RCC 7860 (cell line): ENCODE data around the gene MNAT1.
A peak's percentile ranks its signal among the peaks of the same experiment; 100 is the strongest.

Experiments used
- DNase-seq: peaks from one replicate; pipeline ENCODE4 v3.0.0-alpha.2; 2015; ENCODE audit warnings: low spot score
- FAIRE-seq: peaks from 2 replicates; lab custom pipeline; 2012; peaks lifted over from hg19 to GRCh38; lab: Jason Lieb, UNC

MNAT1 gene

DNA sequence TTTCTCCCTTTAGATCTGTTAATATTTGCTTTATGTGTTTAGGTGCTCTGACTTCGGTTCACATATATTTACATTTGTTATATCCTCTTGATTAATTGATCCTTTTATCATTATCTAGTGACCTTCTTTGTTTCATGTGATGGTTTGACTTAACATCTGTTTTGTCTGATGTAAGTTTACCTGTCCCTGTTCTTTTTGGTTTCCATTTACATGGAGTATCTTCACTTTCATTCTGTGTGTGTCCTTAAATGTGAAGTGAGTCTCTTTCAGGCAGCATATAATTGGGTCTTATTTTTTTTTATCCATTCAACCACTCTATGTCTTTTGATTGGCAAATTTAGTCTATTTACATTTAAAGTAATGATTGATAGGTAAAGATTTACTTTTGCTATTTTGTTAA lies 222.1 kb downstream of the MNAT1 start:
- no peak for DNase-seq
- no peak for FAIRE-seq

DNA sequence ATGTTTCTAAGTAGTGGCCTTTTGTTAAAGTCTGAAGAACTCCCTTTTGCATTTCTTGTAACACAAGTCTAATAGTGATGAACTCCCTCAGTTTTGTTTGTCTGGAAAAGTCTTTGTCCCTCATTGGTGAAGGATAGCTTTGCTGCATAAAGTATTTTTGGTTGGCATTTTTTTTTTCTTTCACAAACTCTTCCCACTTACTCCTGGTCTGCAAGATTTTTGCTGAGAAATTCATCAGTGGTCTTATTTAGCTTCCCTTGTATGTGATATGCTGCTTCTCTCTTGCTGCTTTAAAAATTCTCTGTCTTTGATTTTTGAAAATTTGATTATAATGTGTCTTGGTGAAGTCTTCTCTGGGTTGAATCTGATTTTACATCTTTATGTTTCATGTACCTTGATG lies 223.6 kb downstream of the MNAT1 start:
- FAIRE-seq, result no peak

DNA sequence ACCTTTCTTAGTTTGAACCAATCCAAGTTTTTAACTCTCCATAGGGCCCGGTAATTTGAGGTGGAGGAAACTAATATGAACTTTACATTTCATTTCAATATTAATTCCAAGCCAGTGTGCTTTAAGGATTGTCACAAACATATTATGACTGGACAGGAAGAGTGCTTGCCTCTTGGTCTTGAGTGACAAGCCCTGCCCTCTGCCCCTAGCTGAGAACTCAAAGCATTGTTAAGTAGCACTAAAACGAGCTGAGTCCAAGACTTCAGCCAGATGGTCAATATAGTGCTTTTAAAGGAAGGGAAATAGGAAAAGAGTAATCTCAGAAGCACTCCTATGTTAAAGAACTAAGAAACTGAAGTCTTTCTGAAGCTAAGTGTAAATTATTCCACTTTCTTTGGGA lies 229.2 kb downstream of the MNAT1 start:
- no peak for DNase-seq
- FAIRE-seq, result no peak

More for the DNA sequence above, 223.6 kb downstream of the MNAT1 start:
- no peak for DNase-seq

DNA sequence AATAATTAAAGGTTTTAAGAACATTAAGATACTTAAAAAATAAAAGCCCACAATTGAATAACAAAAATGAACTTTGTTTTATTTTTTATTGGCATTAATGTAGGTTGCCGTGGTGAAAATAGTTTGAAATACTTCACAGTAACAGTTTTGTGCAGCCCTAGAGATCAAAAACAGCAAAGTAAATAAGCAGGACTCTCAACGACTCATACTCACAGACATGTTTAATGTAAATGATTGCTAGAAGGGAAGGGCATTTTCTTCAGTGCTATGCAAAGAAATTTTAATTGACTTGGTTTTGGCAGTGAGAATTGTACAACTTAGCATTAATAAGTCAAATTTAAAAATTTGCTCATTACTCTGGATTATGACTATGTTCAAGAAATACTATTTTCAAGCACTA lies 230.3 kb downstream of the MNAT1 start:
- FAIRE-seq, result no peak

DNA sequence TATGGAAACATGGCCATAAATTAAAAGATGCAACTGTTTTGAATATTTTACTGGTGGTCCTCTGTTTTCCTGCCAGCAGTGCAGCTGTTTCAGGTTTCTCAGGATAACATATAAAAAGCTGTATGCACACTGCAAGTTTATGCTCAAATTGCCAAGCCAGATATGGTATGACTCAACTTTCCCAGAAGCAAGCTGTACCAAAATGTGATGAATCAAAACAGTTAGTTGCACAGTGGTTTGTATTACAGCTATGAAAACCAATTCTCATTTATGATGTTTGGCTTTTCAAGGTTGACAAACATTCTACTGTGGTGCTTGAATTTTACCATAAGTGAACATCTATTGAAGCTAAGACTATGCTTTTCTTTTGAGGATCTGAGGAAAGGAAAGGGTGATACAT lies 230.8 kb downstream of the MNAT1 start:
- FAIRE-seq (no peak), DNase-seq (no peak)

More for the DNA sequence above, 230.3 kb downstream of the MNAT1 start:
- no peak for DNase-seq

DNA sequence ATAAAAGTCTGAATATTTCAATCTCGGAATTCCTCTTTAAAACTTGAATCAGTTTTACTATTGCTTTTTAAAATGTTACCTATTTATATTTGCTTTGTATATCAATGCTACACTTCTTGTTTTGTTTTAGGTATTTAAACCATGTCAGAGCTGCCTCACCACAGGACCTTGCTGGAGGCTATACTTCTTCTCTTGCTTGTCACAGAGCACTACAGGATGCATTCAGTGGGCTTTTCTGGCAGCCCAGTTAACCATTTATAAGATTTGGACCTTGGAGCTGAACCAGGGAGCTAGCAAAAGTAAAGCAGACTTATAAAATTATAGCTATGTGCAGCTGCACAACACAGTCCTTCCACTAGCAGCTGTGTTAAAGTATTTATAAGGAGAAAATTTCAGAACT lies 233.5 kb downstream of the MNAT1 start:
- FAIRE-seq (no peak), DNase-seq (no peak)

DNA sequence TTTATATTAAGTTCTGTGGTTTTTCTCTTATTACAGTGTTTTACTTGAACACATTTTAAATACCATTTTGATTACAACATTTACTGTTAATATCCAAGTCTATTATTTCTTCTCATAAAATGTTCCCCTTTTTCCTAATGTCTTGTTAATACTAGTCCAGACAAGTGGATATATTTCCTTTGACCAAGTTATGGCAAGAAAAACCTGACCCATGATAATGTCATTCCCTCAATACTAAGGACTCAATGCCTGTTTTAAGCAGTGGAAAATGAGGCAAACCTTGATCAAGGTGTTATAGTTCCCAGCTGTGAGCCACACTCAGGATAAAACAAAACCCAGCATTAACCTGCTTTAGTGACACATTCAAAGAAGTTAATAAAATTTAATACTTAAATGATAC lies 234.1 kb downstream of the MNAT1 start:
- no peak for FAIRE-seq
- no peak for DNase-seq

DNA sequence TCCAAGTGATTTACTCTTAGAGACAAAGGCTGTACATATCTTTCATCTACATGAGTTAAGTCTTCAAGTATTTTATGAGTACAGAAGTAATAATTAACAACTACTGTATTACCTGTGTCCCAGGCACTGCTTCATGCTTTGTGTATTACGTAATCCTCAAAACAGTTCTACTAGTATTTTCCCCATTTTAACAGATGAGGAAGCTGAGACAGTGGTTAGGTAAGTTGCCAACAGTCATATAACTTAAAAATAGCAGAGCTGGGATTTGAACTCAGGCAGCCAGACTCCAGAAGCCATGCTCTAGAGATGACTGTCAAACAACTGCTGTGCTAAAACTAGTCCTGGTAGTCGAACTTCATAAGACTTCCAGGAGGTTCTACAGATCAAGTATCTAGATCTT lies 235.6 kb downstream of the MNAT1 start:
- FAIRE-seq (no peak), DNase-seq (peak; percentile 17)

DNA sequence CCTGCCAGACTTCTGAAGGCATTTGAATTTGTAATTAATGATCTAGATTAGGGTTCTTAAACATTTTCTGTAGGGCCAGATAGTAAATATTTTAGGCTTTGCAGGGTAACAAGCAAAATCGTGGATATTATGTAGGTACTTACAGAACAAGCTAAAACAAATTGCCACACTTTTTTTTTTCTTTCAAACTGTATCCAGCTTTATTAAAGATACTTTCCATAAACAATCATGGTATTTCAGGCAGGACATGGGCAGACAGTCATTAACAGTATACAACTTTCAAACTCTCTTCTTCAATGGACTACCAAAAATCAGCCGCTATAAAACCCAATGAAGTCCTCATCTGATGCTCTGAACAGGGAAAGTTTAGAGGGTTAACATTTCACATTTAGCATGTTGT lies 236.7 kb downstream of the MNAT1 start:
- no peak for DNase-seq
- no peak for FAIRE-seq

DNA sequence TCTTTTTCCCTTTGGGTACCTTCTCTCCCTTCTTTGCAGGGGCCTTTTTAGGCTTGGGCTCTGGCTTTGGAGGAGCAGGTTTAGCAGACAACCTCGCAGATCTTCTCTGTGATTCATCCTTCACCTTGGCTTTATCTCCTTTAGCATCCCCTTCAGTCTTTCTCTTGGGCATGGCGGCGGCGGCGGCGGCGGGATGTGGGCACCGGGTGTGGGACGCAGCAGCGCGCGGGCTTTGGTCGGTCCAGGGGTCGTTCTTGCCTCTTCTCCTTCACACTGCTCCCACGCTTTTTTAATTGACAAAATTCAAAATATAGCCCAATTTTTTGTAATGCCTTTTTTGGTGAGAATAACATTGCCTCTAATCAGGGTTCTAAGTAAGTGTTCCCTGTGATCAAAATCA lies 237.7 kb downstream of the MNAT1 start:
- no peak for FAIRE-seq
- DNase-seq, result no peak

DNA sequence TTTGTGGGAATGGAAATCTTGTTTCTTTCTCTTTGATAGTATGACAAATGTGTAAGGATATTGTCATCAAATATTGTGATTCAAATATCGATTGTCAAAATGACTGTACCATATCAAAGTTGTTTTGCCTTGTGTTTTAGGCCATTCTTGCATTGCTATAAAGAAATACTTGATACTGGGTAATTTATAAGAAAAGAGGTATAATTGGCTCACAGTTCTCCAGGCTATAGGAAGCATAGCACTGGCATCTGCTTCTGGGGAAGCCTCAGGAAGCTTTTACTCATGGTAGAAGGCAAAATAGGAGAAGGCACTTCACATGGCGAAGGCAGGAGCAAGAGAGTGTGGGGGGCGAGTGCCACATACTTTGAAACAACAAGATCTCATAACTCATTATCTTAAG lies 238.5 kb downstream of the MNAT1 start:
- FAIRE-seq (no peak), DNase-seq (no peak)

DNA sequence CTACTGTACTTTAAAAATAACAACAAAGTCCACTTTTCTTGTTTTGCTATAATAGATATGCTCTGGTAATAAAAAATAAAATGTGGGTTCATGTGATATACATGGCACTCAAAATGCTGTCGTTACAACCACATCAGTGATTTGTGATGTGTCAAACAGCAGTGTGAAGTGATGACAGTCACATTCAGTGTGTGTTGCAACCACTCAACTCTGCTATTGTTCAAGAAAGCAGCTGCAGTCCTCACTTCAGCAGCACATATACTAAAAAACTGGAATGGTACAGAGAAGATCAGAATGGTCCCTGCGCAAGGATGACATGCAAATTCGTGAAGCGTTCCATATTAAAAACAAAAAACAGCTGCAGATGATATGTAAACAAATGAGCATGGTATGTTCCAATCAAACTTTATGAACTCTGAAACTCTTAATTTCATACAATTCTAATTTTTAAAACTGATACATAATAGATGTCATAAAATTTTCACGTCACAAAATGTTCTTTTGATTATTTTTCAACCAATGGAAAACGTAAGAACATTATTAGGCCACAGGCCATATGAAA lies 239.6 kb downstream of the MNAT1 start:
- FAIRE-seq (no peak), DNase-seq (no peak)

DNA sequence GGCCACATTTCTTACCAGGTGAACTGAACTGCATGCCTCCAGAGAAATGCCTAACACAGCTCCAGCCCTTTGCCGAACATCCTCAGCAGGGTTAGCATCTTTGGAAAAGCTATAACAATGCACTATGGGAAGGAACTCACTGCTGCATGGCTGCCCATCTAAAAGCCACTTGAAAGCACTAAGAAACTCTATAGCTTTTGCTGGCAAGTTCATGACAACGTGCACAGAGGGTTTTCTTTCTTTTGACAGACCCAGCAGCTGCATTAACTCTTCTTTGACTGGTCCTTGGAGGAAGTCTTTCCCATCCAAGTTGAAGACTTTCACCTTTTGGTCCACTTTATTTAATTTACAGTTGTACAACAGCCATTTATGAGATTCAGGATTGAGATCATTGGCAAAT lies 241.0 kb downstream of the MNAT1 start:
- no peak for FAIRE-seq
- DNase-seq, result no peak

DNA sequence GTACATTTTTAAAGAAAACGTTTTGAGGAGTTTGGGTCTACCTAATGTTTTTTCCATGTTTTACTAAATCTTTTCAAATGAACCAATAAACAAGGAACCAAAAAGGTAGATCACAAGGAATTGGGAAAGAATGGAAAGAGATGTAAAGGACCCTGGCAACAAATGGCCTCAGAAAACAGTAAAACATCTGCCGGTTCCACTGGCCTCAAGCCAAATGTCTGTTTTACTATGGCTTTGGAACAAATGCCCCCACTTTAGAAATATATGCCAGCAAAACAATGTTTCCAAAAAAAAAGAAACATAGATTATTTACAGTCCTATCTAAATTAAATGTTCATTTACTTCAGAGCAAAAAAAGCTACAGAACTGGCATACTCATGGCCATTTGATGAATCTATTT lies 243.3 kb downstream of the MNAT1 start:
- no peak for DNase-seq
- no peak for FAIRE-seq

DNA sequence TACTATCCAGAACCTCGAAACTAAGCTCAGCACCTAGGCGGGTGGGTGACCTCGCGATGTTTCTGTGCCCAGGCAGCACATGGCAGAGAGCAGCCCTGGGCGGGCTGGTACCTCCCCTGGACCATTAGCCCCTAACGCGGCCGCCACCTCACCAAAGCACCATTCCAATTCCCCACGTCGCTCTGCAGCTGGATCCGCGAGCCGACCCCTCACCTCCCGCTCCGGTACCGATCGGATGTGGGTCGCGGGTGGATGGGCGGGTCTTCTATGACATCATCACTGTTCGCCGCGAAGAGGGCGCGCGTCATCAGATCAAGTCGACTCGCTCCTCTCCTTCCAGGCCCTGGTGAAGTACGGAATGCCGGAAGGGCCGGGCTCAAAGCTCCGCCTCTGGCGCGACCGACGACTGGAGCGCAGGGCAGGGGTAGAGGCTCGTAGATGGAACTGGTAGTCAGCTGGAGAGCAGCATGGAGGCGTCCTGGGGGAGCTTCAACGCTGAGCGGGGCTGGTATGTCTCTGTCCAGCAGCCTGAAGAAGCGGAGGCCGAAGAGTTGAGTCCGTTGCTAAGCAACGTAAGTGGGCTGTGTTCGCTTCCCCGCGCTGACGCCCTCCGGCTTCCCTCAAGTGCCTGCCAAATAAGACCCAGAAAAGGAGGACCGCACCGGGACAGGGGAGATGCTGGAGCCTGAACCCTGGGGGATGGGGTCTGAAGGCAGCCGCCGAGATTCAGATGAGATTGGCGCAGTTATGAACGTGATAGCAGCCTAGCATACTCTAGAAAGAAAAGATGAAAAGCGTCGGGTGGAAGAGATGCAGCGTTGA lies 246.5 kb downstream of the MNAT1 start, which contains the start of the genes SLC38A6 and TRMT5:
TSS of gene SLC38A6 (plus strand) at position 435 of the 822 bp plus-strand sequence. CDS start at position 468, 33 bp downstream.
TSS of gene TRMT5 (minus strand) at position 269 of the 822 bp plus-strand sequence. CDS start at position 163, 106 bp downstream.
- FAIRE-seq, result peak; percentile 14
- DNase-seq, result peak; percentile 75

DNA sequence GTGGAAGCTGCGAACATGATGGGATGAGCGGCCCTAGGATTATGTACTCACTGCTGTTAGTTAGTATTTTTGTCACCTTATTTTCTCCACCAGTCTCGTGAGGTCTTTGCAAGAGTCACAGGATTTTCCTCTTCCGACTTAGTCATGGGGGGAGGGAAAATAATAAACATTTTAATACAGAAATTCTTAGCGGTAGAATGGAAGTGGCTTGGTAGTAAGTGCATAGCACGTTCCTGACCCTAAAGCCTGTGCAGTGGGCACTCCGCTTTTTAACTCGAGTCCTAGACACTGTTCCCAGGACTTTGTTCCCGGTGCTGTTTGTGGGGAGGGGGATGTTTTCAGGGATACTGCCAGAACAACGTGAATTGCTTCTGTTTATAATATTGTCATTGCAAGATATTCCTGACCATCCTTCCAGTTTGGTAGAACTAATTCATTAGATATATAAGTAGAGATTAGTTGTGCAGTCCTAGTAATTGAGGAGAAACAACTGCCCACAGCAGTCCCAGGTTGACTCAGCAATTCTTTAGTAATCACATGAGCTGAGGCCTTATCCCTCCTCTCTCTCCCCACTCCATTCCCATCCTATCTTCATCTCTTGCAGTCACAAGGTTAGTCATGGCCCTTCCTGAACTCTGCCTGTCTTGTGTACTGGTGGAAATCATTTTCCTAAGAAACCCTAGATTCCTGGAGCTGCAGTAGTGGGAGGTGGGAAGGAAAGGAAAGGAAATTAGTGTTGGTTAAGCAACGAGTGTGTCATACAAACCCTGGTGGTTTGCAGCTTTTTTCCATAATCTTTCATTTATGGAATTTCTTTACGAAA lies 247.3 kb downstream of the MNAT1 start:
- DNase-seq (peak; percentile 68), FAIRE-seq (peak; percentile 40)

DNA sequence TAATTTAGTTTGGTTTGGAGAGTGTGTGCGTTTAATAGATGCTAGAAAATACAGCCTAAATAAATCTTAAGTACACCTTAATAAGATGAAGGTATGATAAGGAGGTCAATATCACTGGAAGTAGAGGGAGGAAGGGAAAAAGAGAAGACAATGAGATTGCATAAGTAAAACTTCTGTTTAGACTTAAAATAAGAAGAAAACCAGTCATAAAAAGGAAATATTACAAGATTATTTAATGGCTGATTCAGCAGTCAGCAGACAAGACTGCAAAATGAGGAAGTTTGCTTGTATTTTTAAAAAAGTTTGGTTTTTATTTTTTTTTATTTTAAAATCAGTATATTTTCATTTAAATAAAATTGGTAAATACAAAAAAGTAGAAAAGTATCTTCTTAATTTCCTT lies 249.6 kb downstream of the MNAT1 start:
- DNase-seq (no peak), FAIRE-seq (no peak)

DNA sequence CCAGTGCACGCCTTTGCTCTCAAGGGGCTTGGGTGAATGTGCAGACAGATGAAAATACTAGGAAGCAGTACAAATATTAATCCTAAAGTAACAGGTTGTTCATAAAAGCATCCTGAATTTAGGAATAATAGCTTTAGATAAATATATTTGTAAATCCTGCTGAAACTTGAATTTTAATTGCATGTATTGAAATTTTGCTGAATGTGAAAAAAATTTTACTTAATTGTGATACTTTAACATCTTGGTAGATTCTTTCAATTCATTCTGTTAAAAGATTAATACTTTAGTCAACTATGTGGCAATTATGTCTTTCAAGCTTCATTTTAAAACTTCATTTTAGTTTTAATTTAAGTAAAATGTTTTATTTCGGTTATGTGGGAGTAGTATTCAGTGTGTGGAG lies 251.9 kb downstream of the MNAT1 start:
- no peak for FAIRE-seq
- no peak for DNase-seq

DNA sequence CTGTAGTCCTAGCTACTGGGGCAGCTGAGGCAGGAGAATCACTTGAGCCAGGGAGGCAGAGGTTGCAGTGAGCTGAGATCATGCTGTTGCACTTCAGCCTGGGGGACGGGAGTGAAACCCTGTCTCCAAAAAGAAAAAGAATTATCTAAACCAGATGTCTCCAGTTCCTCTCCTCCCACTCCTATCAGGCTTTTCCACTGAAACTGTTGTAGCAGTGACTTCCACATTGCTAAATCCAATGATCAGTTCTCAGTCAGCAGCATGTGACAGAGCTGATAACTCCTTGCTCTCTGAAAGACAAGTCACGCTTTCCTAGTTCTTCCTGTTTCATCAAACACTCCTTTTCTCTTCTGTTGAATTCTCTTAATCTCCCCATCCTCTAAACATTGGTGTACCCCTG lies 255.0 kb downstream of the MNAT1 start:
- DNase-seq (no peak), FAIRE-seq (no peak)

DNA sequence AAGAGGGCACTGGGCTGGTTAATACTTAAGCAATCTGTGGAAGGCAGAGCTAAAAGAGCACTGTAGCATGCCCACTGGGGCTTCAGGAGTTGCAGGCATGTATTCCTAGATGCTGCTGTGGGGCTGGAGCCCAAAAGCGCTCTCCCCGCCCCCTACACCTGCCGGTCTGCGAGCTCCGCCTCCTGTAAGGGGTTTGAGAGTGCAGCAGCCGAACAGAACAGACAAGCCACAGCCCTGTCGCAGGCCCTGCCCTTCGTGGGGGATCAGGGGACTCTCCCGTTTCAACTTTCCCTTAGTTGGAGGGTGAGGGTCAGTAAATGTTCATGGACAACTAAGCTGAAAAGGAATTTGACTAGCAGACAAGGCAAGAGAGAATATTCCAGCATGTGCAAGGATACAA lies 264.1 kb downstream of the MNAT1 start:
- FAIRE-seq (no peak), DNase-seq (no peak)

DNA sequence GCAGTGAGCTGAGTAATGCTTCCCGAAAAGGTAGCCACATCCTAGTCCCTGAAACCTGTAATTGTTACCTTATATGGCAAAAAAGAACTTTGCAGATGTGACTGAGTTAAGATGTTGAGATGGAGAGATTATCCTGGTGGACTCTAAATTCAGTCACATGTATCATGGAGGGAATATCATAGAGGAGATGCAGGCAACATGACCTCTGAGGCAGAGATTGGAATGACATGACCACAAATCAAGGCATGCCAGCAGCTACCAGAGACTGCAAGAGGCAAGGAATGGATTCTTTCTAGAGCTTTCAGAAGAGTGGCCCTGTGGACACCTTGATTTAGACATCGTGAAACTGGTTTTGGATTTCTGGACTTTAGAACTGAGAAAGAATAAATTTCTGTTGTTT lies 265.0 kb downstream of the MNAT1 start:
- DNase-seq (no peak), FAIRE-seq (no peak)

DNA sequence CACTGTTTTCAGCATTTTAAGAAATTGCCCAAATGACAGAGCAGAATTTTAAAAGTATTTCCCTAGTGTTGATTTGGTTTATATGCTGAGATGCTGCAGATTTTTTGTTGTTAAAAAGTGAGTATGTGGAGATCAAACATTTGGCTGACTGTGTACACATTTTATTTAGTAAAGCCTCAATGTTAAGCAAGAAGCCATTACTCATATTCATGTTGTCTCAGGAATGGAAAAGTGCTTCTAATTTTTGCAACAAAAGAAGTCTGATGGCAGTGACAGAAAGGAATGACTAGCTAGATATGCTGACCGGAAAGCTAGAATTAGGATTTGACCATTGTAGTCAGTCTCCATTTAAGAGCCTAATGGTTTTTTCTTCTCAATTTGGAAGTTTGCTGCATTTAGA lies 269.0 kb downstream of the MNAT1 start:
- FAIRE-seq (no peak), DNase-seq (no peak)
